ENCODE results near the gene CSNK1G1. TPM values are rescaled to one million over a fixed set of nuclear protein-coding genes. Genes with fewer than 3 reads are reported as not detected.
"Not testable (repeated sequence)": the region's sequence is repeated elsewhere in the genome, so short reads cannot be mapped to it uniquely, and the experiment has no call there.

Gene CSNK1G1
- total RNA-seq, 4 donors from 2014 or later = 19.1 to 50.0 (median 21.3) TPM

DNA sequence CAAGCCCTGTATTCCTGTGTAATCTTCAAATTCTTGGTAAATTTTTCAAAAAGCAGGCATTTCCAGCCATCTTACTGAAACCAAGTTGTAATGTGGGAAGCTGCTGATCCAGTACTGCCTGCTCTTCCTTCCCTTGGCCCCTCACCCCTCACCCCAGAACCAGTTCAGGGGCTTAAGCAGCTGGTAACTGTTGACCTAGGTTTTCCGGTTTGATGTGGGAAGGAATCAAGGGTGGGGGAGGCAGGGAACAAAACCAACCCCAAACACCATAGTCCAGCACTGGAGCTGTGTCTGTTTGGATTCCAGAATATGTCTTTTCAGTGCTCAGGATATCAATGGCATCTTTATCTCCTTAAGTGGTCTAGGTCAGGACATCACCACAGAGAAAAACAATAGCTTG, 233.5 kb downstream of the CSNK1G1 start:
- peaks cover 22 to 52% of the 10 kb centered on the region in 2 donors for H3K36me3 ChIP-seq
- intact Hi-C loops (cut with DNase I) = no loop called here

DNA sequence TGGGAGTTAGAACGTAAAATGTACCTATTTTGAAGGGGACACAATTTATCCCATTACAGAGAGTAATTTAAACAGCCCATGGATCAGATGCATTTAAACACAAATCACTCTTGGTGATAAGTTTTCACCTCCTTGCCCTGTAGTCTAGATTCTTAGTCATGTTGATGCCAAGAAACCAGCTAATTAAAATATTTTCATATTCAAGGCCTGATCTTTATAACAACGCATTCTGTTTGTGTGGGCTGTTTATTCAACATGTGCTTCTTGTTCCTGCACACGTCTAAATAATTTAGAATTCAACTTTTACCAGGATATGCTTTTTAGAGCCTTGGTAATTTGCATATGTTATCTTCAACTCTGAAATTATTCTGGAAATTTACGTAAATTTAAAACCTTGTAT, 234.4 kb downstream of the CSNK1G1 start:
- TF ChIP-seq, protein P1, sequence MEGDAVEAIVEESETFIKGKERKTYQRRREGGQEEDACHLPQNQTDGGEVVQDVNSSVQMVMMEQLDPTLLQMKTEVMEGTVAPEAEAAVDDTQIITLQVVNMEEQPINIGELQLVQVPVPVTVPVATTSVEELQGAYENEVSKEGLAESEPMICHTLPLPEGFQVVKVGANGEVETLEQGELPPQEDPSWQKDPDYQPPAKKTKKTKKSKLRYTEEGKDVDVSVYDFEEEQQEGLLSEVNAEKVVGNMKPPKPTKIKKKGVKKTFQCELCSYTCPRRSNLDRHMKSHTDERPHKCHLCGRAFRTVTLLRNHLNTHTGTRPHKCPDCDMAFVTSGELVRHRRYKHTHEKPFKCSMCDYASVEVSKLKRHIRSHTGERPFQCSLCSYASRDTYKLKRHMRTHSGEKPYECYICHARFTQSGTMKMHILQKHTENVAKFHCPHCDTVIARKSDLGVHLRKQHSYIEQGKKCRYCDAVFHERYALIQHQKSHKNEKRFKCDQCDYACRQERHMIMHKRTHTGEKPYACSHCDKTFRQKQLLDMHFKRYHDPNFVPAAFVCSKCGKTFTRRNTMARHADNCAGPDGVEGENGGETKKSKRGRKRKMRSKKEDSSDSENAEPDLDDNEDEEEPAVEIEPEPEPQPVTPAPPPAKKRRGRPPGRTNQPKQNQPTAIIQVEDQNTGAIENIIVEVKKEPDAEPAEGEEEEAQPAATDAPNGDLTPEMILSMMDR (IDR thresholded peaks at IDR 0.05) = no peak
- TF ChIP-seq POLR2A (IDR thresholded peaks at IDR 0.05) = no peak
- intact Hi-C loops (cut with DNase I) = no loop called here
- Histone ChIP-seq H3K36me3 (peaks cover 22 to 52% of the 10 kb centered on the region in 2 donors), H3K4me3 (replicated peaks in 1 of 3) (no peak overlapping the region), H3K27me3 (no peaks in the 10 kb centered on the region), H3K9me3 (no peaks in the 10 kb centered on the region), H3K27ac (peak overlapping the region in 1 of 3 donors; percentile 60), H3K4me1 (peaks cover 19 to 24% of the 10 kb centered on the region in 2 donors)
- no peak for DNase-seq
- WGBS, 2 donors = 90 to 92% methylated on average over 4 of the region's 4 CpGs

More for the DNA sequence above, 233.5 kb downstream of the CSNK1G1 start:
- DNase-seq = no peak
- Histone ChIP-seq H3K4me3 (replicated peaks in 1 of 3) (no peak overlapping the region), H3K27me3 (no peaks in the 10 kb centered on the region), H3K27ac (peak overlapping the region; percentile 43 to 61 (median 60)), H3K9me3 (no peaks in the 10 kb centered on the region), H3K4me1 (peaks cover 24 to 26% of the 10 kb centered on the region in 2 donors)
- TF ChIP-seq, protein P1 (IDR thresholded peaks at IDR 0.05) = no peak
- TF ChIP-seq POLR2A (IDR thresholded peaks at IDR 0.05) = no peak
- WGBS, 2 donors = 80 to 92% methylated on average over 1 of the region's 1 CpG

DNA sequence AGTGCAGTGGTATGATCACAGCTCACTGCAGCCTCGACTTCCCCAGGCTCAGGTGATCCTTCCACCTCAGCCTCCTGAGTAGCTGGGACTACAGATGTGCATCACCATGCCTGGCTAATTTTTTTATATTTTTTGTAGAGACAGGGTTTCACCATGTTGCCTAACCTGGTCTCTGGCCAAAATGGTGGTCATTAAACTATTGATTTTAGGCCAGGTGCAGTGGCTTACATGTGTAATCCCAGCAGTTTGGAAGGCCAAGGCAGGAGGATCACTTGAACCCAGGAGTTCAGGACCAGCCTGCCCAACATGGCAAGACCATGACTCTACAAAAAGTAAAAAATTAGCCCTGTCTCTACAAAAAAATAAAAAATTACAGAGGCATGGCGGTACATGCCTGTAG, 235.7 kb downstream of the CSNK1G1 start:
- H3K9me3 ChIP-seq; H3K4me3 ChIP-seq (replicated peaks in 1 of 3); intact Hi-C loops (cut with DNase I); DNase-seq; H3K27me3 ChIP-seq: not testable (repeated sequence)
- Histone ChIP-seq H3K4me1 (peaks cover 6 to 22% of the 10 kb centered on the region in 2 donors), H3K27ac (peak overlapping the region in 1 of 3 donors; percentile 60), H3K36me3 (peaks cover 31 to 49% of the 10 kb centered on the region in 2 donors)
- WGBS, 2 donors = 95 to 100% methylated on average over 2 of the region's 2 CpGs

DNA sequence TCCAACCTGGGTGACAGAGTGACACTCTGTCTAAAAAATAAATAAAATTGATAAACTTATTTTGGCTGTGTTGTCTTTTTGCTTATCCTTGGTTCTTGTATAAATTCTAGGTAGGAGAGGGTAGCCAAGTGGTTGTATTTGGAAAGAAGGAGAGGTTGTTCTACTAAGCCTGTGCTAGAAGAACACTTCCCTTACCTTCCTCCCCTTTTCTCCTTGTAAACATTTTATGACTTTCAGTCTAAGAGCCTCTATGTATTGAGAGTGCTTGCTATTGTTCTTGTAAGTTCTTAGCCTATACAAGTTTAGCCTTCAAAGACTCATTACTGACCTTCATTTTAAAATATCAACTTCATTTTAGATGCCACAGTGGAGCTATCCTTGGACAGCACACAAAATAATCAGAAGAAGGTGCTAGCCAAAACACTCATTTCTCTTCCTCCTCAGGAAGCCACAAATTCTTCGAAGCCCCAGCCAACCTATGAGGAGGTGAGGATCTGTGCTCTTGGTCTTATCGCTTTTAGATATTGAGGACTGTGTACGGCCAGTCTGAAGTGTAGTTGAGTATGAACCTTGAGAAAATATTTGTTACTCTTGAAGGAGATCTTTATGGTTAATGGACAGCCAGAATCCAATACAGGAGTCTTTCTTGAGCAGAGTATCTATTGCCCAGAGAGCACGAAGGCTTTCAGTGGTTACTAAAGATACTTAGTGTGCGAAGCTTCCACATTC, 238.1 kb downstream of the CSNK1G1 start:
- H3K36me3 ChIP-seq = peaks cover 44 to 46% of the 10 kb centered on the region in 2 donors
- intact Hi-C loops (cut with DNase I) = no loop called here
- DNase-seq = no peak
- no peak for TF ChIP-seq POLR2A (IDR thresholded peaks at IDR 0.05)
- TF ChIP-seq, protein P1 (IDR thresholded peaks at IDR 0.05) = no peak
- WGBS, 2 donors = 92 to 96% methylated on average over 5 of the region's 5 CpGs
- no peak overlapping the region for H3K4me3 ChIP-seq (replicated peaks in 1 of 3)
- H3K4me1 ChIP-seq = peaks cover 10 to 29% of the 10 kb centered on the region in 2 donors
- H3K27me3 ChIP-seq = no peaks in the 10 kb centered on the region
- peak overlapping the region in 2 of 3 donors; percentile 0 to 39 for H3K27ac ChIP-seq
- no peaks in the 10 kb centered on the region for H3K9me3 ChIP-seq

Small RNA genes within 50 kb of the gene (small RNA-seq; reads per million reads assigned to genes)
- not detected for gene RF00554

Other genes starting within 250 kb of the CSNK1G1 start
- gene SNX22, start 204.4 kb downstream of the CSNK1G1 start, total RNA-seq = 100 to 1,000 TPM; 102 to 241 (median 123) TPM
- gene PPIB, start 193.2 kb downstream of the CSNK1G1 start, total RNA-seq = 1,000 to 10,000 TPM; 1,046 to 3,819 (median 1,394) TPM
- gene PCLAF, start 25.3 kb upstream of the CSNK1G1 start, total RNA-seq = 1 to 10 TPM in 3 of 4 donors, not detected in 1; 3.4 to 8.7 (median 3.5) TPM
- 10 to 100 TPM; 13.7 to 39.6 (median 21.7) TPM for gene TRIP4, start 31.7 kb upstream of the CSNK1G1 start, total RNA-seq
- gene ZNF609, start 104.4 kb upstream of the CSNK1G1 start, total RNA-seq = 10 to 100 TPM; 25.2 to 45.5 (median 32.6) TPM